NCI-H526 (cell line): Measurements from ENCODE around the gene PSMC2.

Experiments used
- DNase-seq, 2 experiments: peaks; one replicate each; lab custom pipeline; 2025; lab: John Stamatoyannopoulos, UW

PSMC2 gene

DNA sequence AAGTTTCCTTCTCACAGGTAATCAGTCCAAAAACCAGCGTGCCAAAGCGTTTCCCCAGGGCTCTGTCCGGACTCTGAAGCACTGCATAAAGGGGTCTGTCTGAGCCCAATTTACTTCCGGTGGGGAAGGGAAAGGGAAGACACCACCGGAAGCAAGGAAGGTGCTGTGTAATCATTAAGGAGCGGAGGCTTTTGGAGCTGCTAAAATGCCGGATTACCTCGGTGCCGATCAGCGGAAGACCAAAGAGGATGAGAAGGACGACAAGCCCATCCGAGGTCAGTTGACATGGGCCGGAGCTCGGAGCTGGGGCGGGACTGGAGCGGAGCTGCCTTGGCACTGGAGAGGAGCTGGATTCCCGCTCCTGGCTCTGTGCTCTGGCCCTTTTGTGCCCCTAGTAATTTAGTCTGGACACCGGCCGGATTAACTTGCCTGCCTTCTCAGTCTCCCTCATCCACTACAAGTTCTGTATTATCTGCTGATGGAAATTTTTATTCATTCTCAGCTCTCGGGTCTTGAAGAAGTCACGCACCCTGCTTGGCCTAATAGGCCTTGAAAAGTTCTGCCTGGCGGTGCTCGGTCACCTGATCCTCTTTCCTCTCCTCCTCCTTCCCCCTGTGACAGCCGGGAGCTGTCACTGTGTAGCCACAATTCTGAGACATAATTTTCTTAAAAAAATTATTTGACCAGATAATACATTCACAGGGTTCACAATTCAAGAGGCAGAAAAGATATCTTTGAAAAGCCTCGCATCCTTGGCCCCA is at the start of gene PSMC2:
Gene PSMC2 (plus strand): TSS at position 137 of the 761 bp plus-strand sequence. CDS start 69 bp downstream, at position 206.
- peak; percentile 93 to 96 for DNase-seq

DNA sequence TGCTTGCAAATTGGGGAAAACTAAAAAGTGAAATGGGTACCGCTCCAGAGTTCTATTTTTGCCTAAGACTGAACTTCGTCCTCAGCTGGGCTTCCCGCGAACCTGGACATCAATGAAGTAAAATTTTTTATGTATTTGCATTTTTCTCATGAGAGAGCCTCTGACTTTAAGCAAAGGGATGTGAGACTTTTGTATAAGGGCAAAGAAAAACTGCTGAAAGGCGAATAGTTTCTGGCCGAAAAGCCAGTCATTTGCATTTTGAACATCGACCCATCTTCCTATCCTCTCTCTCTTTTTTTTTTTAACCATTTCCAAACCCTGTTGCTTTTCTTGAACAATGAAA is 49.6 kb upstream of the PSMC2 start:
- DNase-seq = peak in 1 of 2 experiments; percentile 17

GRCh38 chr7:103299660-103300059 is 47.8 kb upstream of the PSMC2 start:
- DNase-seq = no peak

GRCh38 chr7:103301441-103301840 is 46.0 kb upstream of the PSMC2 start:
- DNase-seq = no peak

GRCh38 chr7:103307503-103308231 is 39.8 kb upstream of the PSMC2 start:
- DNase-seq = no peak

DNA sequence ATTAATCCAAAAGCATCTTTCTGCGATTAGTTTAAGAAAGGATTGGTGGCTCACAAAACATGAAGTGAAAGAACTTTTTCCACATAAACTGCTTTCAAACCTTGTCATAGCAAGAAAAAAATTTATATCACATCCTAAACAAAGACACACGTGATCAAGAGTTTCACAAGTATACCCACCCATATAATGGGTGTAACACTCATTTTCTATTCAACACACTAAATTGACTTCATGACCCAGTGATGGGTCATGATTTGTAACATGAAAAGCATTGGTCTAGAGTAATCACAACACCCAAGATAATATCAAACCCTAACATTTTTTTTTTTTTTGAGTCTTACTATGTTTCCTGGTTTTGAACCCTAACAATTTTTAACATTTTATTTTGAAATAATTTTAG is 32.6 kb upstream of the PSMC2 start:
- DNase-seq = no peak

DNA sequence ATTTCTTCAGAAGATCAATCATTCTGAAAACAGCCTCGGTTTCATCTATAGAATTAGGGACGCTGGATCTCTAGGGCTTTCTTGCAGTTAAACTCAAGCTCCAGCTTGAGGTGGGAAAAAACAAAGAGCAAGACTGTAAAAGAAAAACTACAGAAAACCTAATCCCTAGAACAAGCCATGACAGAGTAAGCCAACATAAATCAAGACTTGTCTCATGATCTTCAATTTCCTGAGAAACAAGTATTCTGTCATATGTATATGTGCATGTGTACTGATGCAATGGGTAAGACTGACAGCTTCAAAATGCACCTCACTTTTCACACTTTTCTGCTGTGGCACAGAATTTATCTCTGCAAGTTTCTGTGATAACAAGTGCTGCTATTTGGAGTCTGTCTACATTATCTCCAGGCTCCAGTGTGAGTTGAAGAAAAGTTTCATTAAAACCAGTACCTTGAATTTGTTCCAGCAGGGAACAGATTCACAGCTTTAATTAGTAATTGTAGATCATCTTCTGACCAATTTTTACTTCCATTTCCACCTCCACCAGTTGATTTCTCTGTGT is 31.0 kb upstream of the PSMC2 start:
- DNase-seq = no peak

GRCh38 chr7:103317009-103317408 is 30.4 kb upstream of the PSMC2 start:
- DNase-seq = no peak

DNA sequence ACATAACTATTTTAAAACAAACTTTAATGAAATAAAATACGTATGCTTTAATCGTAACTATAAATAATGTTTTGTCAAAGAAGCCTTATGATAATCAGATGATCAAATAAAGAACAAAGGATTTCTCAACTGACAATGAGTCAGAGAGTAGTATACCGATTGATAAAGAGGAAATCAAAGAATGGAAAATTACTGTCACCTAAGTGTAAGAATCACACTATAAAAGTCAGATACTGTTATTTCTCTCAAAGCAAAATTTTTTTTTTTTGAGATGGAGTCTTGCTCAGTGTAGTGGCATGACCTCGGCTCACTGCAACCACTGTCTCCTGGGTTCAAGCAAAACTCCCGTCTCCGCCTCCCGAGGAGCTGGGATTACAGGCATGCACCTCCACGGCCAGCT is 21.7 kb upstream of the PSMC2 start:
- DNase-seq = no peak

DNA sequence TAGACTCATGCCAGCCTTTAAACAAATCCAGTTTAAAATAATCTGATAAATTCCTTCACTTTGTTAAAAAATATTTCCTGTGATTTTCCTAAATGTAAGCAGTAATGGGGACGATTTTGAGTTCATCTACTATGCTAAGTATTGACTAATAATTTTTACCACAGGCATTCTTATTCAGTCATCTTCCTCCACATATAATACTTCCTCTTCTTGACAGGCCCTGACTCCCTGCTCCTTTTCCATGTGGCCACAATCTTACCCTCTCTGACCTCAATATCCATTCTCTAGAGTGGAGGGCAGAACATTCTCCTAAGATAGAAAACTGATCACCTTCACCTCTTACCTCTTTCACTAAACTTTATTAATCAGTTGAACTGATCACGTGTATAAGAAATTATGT is 10.7 kb upstream of the PSMC2 start:
- DNase-seq = no peak

DNA sequence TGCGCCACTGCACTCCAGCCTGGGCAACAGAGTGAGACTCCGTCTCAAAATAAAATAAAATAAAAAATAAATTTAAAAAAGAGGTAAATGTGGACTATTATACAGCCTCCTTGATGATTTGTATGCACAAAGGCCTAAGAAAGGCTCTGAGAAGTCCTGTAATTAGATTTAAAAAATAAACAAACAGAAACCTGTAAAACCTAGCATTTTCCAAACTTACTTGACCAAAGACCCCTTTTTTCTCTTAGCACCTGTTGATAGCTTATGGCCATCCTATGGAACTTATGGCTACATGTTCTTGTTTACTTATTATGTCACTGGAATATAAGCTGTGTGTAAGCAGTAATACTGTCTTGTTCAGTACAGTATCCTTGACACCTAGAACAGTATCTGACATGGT is 8.6 kb upstream of the PSMC2 start:
- no peak for DNase-seq

- no peak for DNase-seq
Measured at GRCh38 chr7:103341466-103341865, 6.0 kb upstream of the PSMC2 start.

DNA sequence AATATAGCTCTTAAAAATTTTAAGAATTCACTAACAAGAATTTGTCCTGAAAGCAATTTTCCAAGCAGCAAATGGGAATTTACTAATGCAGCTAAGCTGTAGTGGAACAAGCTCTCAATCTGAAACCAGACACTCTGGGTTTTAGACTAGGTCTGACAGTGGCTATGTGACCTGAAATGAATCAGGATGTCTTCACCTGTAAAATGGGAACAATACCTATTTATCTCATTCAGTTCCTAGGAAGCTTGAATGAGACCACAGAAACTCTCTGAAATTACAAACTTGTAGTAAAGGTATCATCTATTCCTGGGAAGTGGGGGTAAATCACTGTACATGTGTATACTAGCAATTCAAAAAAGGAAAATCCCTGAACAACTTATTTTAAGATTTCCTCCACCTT is 4.1 kb upstream of the PSMC2 start:
- DNase-seq = no peak

DNA sequence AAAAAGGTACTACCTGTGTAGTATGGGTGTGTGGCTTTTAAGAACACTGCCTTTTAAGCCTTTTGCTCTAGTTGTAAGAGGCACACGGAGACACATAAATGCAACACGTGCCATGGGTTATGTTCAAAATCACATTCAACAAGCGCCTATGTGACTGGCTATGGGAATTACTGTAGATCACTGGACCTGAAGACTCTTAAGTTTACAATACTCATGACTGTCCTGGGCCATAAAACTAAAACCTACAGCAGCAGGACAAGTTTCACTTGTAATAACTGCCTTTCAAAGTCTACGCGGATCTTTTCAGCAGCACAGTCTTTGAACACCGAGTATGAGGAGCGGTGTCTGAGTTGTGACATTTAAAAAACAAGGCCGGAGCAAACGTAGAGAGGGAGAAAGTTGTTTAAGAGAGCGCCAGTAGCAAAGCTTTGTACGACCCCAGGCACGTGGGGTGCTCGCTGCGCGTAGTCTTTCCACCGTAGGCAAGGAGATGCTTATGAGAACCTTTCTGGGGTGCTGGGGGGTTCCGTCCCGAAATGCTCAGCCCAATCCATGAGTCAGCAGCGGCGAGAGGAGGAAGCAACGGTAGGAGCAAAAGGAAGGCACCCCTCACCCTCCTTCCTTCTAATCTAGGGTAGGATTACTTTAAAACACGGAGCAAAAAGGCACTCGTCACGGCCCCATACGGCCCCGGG is 3.5 kb upstream of the PSMC2 start:
- DNase-seq = peak; percentile 11 to 47

DNA sequence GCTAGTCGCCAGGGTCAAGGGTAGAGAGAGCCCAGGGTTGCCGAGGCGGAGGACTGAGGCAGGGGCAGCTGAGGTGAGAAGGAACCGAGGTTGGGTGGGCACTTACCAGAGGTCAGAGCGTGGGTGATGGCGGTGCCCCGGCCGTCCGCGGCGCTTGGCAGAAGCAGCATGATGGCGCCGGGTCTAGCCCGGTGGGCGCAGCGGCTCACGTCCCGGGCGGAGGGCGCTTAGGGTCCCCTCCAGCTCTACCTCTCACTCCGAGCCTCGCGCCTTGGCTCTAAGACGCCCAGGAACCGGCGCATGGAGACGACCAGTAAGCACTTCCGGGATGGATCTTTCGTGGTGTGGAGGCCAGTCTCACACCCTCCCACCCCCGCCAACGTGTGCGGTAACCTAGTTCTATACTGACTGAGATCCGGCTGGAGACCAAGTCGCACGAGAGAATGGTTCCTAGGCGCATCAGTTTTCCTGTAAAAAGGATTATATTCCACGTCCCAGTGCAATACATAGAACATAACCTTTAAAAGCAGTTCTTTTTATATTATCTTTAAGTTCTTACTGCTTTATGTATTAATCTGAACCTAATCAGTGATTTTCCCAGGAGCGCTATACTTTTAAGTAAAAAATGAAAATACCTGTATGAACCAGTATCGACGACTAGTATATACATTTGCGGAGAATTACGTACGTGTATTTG is 2.8 kb upstream of the PSMC2 start, which contains the start of gene DNAJC2:
Gene DNAJC2 (minus strand): TSS at position 315 of the 697 bp plus-strand sequence. CDS start 145 bp downstream, at position 170.
- peak; percentile 90 to 97 for DNase-seq

GRCh38 chr7:103346396-103346795 is 1.0 kb upstream of the PSMC2 start:
- no peak for DNase-seq

DNA sequence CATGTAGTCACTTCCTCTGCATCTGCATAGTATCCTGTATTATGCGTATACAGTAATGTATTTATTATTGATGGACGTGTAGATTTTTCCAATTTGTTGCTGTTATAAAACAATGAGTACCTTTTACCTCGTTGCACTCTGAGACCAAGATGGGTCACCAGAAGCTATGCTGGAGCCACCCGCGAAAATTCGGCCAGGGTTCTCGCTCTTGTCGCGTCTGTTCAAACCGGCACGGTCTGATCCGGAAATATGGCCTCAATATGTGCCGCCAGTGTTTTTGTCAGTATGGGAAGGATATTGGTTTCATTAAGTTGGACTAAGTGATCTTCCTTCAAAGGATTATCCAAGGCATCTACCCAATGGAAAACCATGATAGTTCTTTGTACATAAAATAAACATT is 1.0 kb downstream of the PSMC2 start:
- peak in 1 of 2 experiments; percentile 7 for DNase-seq

DNA sequence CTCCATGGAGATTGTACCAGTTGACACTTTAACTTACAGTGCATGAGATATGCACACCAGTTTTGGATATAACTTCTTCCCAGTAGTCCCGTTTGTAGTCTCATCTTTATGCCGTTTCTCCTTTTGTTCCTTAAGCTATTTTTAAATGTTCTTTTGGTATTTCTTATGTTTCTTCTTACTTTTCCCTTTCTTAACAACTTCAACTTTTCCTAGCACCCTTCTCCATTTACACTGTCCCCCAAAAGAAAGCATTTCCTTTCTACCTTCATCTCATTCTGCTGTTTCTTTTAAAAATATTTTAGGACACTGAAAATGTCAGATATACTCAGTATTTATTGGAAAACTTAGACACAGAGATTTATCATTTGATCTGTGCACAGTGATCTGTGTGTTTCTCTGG is 1.5 kb downstream of the PSMC2 start:
- DNase-seq = no peak

DNA sequence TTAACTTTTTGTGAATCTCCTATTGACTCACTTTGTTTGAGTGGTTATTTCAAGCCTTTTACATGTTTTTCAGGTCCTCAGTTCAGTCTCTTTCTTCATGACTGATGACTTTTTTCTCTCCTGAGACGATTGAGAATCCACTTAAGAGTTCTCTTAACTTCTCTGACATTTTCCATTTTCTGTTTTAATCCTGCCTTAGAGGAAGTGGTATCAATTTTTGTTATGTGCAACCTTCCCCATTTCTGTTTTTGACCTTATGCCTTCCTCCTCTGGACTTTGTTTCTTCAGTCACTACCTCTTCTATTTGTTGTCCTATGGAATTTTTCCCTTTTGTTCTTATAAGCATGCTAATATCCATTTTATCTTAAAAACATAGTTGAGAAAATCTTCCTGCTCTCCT is 2.4 kb downstream of the PSMC2 start:
- DNase-seq = no peak

- no peak for DNase-seq
Measured at GRCh38 chr7:103369432-103369831, 22.0 kb downstream of the PSMC2 start.

DNA sequence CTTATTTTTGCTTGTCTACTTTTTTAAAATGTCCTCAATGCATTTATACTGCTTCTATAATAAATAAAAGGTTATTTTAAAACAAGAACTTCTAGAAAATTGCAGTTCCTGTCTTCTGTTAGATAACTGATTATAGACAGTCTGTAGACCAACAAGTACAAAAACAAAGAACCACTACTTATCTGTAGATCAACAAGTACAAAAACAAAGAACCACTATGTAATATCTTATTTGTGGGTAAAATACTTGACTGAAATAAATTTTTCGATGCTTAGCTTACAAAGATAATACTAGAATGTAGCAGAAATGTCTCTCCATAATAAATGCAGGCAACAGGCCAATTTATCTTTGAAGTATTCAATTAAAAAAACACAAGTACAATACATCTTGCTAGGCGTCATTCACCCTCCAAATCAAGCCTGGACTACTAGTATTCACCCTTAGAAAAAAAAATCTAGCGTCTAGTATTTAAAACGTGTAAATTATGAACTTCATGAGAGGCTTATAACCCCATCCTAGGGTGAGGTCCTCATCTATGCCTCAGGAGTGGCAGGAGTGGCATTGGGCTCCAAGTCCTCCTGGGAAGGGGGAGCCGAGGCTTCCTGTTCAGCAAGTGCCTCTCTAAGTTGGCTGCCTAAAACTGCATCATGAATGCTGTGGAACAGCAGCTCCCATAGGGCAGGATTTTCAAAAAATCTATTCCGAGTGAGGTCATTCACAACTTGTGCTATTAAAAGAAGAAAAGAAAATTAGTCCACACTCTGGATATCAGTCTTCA is 26.6 kb downstream of the PSMC2 start:
- no peak for DNase-seq
